GM12891 (cell line): Measurements from ENCODE around the gene TTC5.
"Not testable (repeated sequence)": the region's sequence is repeated elsewhere in the genome, so short reads cannot be mapped to it uniquely, and the experiment has no call there.

ENCODE experiments used
- PAX5 ChIP-seq: IDR thresholded peaks from 2 replicates; pipeline ENCODE4 v1.6.1; 2011; ENCODE audit warnings: low read length, moderate library complexity, mild to moderate bottlenecking; ENCODE audit not compliant: insufficient read depth, severe bottlenecking
- POLR2A ChIP-seq: IDR thresholded peaks from 2 replicates; pipeline ENCODE4 v1.6.1; 2011; ENCODE audit warnings: low read depth, low read length, control low read depth
- POLR2AphosphoS5 ChIP-seq: IDR thresholded peaks from 2 replicates; pipeline ENCODE4 v1.6.1; 2011; ENCODE audit warnings: low read depth, low read length, control low read depth
- POU2F2 ChIP-seq: IDR thresholded peaks from 2 replicates; pipeline ENCODE4 v1.6.1; 2011; ENCODE audit warnings: low read depth, mild to moderate bottlenecking, control low read depth, low read length, moderate library complexity
- SPI1 ChIP-seq: IDR thresholded peaks from 2 replicates; pipeline ENCODE4 v1.6.1; 2011; ENCODE audit warnings: low read depth, low read length, control low read depth
- TAF1 ChIP-seq: IDR thresholded peaks from 2 replicates; pipeline ENCODE4 v1.6.1; 2011; ENCODE audit warnings: low read depth, low read length, control low read depth

GRCh38 chr14:20264361-20264760 is 41.4 kb downstream of the TTC5 start:
- TF ChIP-seq POLR2A, POLR2AphosphoS5, TAF1, POU2F2, PAX5, SPI1: not testable (repeated sequence)
